Measurements from ENCODE around the gene ACYP2.

DNA sequence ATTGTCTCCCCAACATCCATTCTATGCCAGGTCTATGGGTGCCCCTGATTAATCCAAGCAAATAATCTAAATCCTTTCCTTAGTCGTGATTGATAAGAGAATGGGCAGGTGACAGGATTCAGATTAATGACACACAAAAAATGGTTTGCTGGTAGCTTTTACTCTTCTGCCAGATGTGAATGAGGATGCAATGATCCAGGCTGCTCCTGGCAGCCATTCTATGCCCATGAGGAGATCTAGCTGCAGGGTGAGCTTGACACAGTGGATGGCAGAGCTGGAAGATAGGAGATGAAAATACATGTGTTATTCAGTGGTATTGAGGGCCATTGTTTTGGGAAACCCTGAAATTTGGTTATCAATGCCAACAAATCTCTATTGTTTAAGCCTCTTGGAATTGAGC is 69.7 kb downstream of the ACYP2 start:
- no peak for TF ChIP-seq EZH2 (IDR thresholded peaks at IDR 0.05; ENCODE audit: insufficient read depth, poor library complexity, severe bottlenecking)
- no peak for TF ChIP-seq EZH2phosphoT487 (IDR thresholded peaks at IDR 0.05; ENCODE audit: insufficient read depth, low read depth)

All from GM23248 (cell line).